HG02852 (cell line): ENCODE data around the gene ADIPOR1.

Experiments used
- ATAC-seq: cut with Tn5 transposase; IDR thresholded peaks from one replicate; pipeline ENCODE4 v1.9.1; 2021; ENCODE audit warnings: mild to moderate bottlenecking, moderate library complexity; ENCODE audit not compliant: unreplicated experiment

Gene ADIPOR1

DNA sequence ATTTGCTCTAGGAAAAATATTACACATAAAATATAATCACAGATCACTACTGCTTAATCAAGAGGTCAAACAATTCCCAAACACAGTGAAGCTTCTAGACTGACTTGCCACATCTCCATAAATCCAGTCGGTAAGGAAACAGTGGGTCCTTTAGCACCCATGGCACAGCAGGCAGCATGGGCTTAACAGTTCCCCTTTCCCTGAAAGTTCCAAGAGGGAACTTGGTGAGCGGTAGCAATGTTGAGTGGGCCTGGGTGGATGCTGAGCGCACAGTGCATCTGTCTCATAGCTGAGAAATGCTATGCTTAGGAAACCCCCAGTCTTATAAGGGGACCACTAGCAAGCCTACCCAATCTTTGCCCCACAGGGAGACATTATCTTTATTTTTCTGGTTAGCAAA lies 16.7 kb upstream of the ADIPOR1 start:
- no peak for ATAC-seq

- ATAC-seq: no peak
Measured at GRCh38 chr1:202972046-202972445, 13.9 kb upstream of the ADIPOR1 start.

DNA sequence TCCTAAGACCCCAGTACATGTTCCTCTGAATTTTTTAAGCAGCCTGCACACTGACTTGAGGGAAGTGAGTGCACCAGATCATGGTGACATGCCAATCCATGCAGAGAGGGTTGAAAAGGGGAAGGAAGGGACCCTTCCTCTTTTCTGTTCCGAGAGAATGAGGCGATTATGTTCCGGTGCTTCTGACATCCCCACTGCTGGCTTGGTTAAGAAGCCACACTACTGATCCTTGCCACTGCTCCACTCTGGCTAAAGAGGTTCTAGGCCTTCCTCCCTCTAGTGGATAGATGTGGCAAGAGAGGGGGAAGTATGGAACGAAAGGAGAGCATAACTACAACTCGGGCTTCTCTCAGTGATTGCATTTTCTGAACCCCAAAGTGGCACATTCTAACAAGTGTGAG lies 10.8 kb upstream of the ADIPOR1 start:
- ATAC-seq: peak; percentile 49

- ATAC-seq: no peak
Measured at GRCh38 chr1:202968351-202968750, 10.2 kb upstream of the ADIPOR1 start.

DNA sequence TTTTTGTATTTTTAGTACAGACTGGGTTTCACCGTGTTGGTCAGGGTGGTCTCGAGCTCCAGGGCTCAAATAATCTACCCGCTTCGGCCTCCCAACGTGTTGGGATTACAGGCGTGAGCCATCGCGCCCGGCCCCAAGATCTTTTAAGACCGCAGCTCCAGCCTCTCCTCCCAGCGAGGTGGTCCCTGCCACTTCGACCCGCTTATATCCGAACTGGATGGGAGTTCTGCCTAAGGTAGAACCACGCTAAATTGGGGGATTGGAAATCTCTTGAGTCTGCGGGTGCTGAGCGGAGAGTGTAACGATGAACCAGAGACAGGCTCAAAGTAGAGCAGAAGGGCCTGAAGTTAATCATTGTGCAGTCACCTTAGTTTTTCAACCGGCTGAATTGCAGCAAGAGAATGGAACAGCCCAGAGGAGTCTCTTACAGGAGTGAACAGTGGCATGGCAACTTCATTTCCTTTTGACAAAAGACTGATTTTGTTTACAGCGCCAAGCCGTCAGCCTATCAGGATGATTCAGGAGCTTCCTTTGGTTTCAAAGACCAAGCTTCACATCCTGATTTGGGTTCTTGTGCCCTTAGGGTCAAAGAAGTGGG lies 9.7 kb upstream of the ADIPOR1 start:
- ATAC-seq: peak; percentile 14

GRCh38 chr1:202966006-202966898 lies 8.1 kb upstream of the ADIPOR1 start:
- no peak for ATAC-seq

- no peak for ATAC-seq
Measured at GRCh38 chr1:202965422-202965821, 7.3 kb upstream of the ADIPOR1 start.

GRCh38 chr1:202964791-202965410 lies 6.8 kb upstream of the ADIPOR1 start:
- no peak for ATAC-seq

- ATAC-seq: no peak
Measured at GRCh38 chr1:202961220-202961880, 3.2 kb upstream of the ADIPOR1 start.

DNA sequence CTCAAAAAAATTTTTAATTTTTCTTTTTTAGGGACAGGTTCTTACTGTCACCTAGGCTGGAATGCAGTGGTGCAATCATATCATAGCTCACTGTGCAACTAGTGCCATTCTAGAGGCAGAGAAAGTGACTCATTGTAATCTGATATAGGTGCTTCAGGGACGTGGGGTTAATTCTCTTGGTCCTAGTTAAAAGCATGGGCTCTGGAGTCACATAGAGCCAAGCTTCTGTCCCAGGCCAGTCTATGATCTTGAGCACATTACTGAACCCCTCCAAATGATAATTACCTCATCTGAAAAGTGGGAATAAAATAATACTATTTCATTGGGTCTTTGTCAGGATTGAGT lies 1.1 kb upstream of the ADIPOR1 start:
- no peak for ATAC-seq

DNA sequence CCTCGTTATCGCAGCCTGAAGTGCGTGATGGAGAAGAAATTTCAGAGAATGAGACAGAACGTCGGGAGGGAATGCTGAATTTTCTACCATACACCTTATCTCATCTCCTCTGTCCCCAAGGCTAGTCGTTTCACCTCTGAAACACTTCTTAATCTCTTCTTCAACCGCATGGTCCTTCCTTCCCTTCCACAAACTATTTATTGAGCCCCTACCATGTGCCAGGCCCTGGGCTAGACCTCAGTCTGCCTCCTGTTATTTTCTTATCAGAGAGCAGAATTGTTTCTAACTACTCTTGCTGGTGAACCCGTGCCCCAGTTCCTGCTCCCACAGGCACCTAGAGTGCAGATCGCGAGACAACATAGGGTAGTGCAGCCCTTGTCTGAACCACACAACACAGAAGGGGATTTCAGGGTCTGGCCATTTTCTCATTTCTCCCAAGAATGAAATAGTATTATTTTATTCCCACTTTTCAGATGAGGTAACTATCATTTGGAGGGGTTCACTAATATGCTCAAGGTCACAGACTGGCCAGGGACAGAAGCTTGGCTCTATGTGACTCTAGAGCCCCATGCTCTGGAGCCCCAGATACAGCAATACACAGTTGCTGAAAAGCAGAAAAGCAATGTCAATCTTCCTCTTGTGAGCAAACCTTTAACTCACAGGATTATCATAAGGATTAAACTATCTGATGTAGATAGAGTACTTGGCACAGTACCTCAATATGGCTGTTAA lies 598 bp upstream of the ADIPOR1 start:
- no peak for ATAC-seq

DNA sequence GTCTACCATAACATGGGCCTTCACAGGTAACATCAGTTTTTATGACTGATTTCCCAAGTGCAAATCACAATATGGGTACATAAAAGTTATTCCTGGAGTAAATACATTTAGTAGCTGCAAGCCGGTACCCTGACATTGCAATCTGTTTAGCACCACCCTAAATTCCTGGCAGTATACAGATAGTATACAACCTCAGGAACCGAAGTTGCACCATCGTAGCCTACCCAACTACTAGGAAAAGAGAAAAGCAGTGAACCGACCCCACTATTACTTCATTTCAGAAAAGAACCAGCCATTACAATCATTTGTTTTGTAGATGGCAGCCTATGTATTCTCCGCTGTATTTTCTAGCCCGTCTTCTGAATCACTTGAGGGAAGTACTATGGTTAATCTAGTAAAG lies 1.1 kb downstream of the ADIPOR1 start:
- ATAC-seq: no peak

GRCh38 chr1:202954057-202954745 lies 3.9 kb downstream of the ADIPOR1 start:
- ATAC-seq: no peak

DNA sequence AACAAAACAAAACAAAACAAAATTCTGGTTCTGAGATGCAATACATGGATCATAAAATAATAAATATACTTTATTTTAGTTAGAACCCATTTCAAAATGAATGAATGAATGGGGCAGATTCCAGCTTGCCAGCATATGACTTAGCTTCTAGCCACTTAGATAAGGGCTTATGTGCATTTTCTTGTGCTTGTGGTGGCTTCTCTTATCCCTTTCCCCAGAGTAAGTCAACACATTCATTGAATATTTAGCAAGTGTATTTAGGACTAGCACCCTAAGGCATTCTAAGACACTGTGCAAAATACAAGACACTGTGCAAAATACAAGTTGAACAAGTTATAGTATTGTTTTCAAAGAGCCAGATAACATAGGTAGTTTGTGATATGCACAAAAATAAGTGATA lies 4.7 kb downstream of the ADIPOR1 start:
- no peak for ATAC-seq

DNA sequence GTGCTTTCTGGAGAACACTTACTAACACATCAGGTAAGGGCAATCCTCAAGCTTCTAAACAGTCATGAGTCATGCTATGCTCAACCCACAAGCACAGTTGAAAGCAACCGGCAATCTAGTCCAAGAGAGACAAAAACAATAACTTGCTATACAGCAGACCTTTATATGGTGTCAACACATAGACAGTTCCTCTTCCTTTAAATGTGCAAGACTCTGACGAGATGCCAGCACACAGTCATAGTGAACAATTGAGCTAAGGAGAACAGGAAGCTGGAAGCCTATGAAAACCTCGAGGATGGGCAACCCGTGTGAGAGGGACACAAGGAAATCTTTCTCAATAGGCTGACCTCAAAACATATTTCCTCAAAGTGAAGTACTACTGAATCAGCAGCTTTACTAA lies 5.3 kb downstream of the ADIPOR1 start:
- ATAC-seq: no peak

- no peak for ATAC-seq
Measured at GRCh38 chr1:202952099-202952498, 6.0 kb downstream of the ADIPOR1 start.

- ATAC-seq: no peak
Measured at GRCh38 chr1:202951437-202951836, 6.7 kb downstream of the ADIPOR1 start.

- no peak for ATAC-seq
Measured at GRCh38 chr1:202945483-202945882, 12.6 kb downstream of the ADIPOR1 start.

DNA sequence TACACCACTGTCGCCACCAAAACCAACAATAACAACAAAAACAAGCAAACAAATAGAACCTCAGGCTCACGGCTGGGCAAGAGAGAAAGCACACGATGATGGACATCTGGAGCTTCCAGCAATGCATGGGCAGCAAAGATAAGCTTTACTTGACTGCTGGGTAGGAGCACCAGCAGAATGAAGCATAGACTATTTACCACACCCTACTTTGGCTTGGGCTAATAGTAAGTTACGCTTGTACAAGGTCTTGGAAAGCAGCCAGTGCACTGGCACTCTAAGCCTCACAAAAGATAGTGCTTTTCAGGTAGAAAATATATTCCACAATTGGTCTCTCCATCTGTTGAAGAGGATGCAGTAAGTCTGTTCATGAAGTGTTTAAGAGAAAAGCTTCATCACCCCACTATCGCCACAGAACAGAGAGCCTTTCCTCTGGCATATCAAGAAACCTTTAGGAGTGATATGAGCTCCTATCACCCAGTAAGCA lies 13.6 kb downstream of the ADIPOR1 start:
- ATAC-seq: no peak

DNA sequence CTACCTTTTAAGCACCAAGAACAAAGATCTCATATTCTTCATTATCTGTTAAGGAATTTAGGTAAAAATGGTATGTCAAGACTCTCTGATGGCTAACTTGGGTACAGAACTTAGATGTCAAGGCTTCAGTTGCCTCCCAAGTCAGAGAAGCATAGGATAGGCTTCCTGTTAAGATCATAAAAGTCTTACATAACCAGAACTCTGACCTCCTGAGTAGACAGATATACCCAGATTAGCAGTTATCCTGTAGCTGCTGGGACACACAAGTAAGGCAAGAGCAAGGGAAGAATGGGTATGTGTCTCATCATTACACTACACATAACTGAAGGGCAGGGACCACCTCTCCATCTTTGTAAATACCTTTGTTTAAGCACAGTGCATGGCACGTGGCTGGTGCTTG lies 15.7 kb downstream of the ADIPOR1 start:
- no peak for ATAC-seq
